SU-DHL-6 (cell line): ENCODE measurements around the gene EPB41L4B.

Experiments used
- EZH2phosphoT487 ChIP-seq: fragments of 200-600 bp; sonication (generic), shearing (Covaris generic); conservative IDR thresholded peaks from 2 replicates; pipeline ENCODE4 v1.6.1; 2018; ENCODE audit warnings: mild to moderate bottlenecking, antibody characterized with exemption, low read length, moderate library complexity, mixed read lengths
- TF ChIP-seq, protein P1 (sequence below): fragments of 200-600 bp; sonication (generic); IDR thresholded peaks from one replicate; pipeline ENCODE4 v1.5.1; 2017; ENCODE audit warnings: antibody characterized with exemption, mild to moderate bottlenecking, low read length, moderate library complexity; ENCODE audit not compliant: insufficient read depth, poor library complexity, severe bottlenecking

DNA sequence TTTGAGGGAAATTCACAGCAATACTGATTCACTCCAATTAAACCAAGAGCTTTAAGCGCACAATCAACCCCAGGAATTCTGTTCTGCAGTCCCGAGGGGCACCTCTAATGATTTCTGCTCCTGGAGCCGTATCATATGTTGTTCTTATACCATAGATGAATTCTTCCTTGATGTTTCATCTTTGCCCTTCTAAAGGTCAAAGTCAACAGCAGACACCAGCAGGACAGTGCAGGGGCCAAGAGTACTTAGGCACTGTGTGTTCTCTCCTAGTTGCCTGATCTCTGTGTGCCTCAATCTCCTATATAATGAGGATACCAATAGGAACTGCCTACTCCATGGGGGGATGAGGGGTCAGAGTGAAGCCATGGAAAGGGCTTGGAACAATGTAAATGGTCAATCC is 16.5 kb downstream of the EPB41L4B start:
- TF ChIP-seq, protein P1, sequence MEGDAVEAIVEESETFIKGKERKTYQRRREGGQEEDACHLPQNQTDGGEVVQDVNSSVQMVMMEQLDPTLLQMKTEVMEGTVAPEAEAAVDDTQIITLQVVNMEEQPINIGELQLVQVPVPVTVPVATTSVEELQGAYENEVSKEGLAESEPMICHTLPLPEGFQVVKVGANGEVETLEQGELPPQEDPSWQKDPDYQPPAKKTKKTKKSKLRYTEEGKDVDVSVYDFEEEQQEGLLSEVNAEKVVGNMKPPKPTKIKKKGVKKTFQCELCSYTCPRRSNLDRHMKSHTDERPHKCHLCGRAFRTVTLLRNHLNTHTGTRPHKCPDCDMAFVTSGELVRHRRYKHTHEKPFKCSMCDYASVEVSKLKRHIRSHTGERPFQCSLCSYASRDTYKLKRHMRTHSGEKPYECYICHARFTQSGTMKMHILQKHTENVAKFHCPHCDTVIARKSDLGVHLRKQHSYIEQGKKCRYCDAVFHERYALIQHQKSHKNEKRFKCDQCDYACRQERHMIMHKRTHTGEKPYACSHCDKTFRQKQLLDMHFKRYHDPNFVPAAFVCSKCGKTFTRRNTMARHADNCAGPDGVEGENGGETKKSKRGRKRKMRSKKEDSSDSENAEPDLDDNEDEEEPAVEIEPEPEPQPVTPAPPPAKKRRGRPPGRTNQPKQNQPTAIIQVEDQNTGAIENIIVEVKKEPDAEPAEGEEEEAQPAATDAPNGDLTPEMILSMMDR, result no peak
- TF ChIP-seq EZH2phosphoT487, result no peak
